KBM-7 (cell line): ENCODE results near the gene SGPP2.

Source experiments
- DNase-seq: peaks from one replicate; pipeline ENCODE4 v3.0.0-alpha.2; 2015
- in situ Hi-C: fragments of 300-500 bp; cut with MboI; formaldehyde crosslinking; loops from 2 replicates; pipeline ENCODE4 v1.14.3; 2020; ENCODE audit warnings: low sequenced_read_pairs, low pct_unique_long_range_greater_than_20kb, mixed read lengths

Gene SGPP2

GRCh38 chr2:222604749-222605515 is 180.6 kb downstream of the SGPP2 start:
- in situ Hi-C loops: no loop called here
- DNase-seq: no peak

- no peak for DNase-seq
- in situ Hi-C loops: no loop called here
These were observed 182.0 kb downstream of the SGPP2 start for GRCh38 chr2:222606306-222606705.

- in situ Hi-C loops: no loop called here
- DNase-seq: no peak
These were observed 183.7 kb downstream of the SGPP2 start for GRCh38 chr2:222608081-222608480.

GRCh38 chr2:222609381-222609780 is 185.0 kb downstream of the SGPP2 start:
- in situ Hi-C loops: no loop called here

More at GRCh38 chr2:222609381-222609780, 185.0 kb downstream of the SGPP2 start:
- DNase-seq: no peak
